DMS 273 treated with DMSO at 0.1 percent for 48 hours (cell line): ENCODE results near the gene PTGIS.

Source experiments
- DNase-seq: peaks from one replicate; lab custom pipeline; 2025; lab: John Stamatoyannopoulos, UW

Gene PTGIS

GRCh38 chr20:49469060-49469459, 98.9 kb downstream of the PTGIS start:
- no peak for DNase-seq

- no peak for DNase-seq
These were observed 99.5 kb downstream of the PTGIS start for GRCh38 chr20:49468412-49468811.

GRCh38 chr20:49466114-49466912, 101.6 kb downstream of the PTGIS start:
- DNase-seq, result no peak

GRCh38 chr20:49464556-49464955, 103.4 kb downstream of the PTGIS start:
- no peak for DNase-seq

- DNase-seq, result no peak
These were observed 105.3 kb downstream of the PTGIS start for GRCh38 chr20:49462626-49463025.

GRCh38 chr20:49461894-49462620, 105.9 kb downstream of the PTGIS start:
- no peak for DNase-seq

GRCh38 chr20:49460916-49461315, 107.0 kb downstream of the PTGIS start:
- DNase-seq, result no peak

GRCh38 chr20:49460131-49460530, 107.8 kb downstream of the PTGIS start:
- no peak for DNase-seq

GRCh38 chr20:49459684-49460083, 108.3 kb downstream of the PTGIS start:
- DNase-seq, result no peak

GRCh38 chr20:49457444-49457843, 110.5 kb downstream of the PTGIS start:
- DNase-seq, result no peak

- no peak for DNase-seq
These were observed 111.3 kb downstream of the PTGIS start for GRCh38 chr20:49456646-49457045.

GRCh38 chr20:49455691-49456090, 112.2 kb downstream of the PTGIS start:
- no peak for DNase-seq
